ENCODE results near the gene ENAH. TPM values are rescaled to one million over a fixed set of nuclear protein-coding genes. Genes with fewer than 3 reads are reported as not detected.

The ENAH gene
- total RNA-seq, 4 donors from 2014 or later = 28.4 to 53.3 (median 32.6) TPM

DNA sequence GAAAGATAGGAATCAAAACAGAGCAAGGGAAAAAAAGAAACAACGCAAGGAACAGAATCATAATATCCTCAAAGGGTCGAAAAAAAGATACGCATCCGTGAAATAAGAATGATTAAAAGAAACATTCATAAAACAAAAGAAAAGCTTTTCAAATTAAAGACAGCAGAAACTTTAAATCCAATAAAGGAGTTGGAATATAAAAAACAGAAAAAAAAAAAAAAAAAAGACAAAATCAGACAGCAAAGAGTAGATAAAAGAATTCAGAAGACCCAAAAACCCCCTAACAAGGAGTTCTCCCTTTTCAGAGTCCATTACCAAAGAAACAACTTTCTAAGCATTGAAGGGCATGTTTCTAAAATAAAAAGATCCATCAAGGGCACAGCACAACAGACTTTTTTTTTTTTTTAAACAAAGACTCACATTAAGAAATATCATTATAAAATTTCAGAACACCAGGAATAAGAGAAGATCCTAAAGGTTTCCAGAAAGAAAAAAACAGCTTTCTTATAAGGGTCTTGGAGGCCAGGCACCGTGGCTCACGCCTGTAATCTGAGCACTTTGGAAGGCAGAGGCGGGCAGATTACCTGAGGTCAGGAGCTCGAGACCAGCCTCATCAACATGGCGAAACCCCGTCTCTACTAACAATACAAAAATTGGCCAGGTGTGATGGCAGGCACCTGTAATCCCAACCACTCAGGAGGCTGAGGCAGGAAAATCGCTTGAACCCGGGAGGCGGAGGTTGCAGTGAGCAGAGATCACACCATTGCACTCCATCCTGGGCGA lies 44.7 kb downstream of the ENAH start:
- TF ChIP-seq, protein P1, sequence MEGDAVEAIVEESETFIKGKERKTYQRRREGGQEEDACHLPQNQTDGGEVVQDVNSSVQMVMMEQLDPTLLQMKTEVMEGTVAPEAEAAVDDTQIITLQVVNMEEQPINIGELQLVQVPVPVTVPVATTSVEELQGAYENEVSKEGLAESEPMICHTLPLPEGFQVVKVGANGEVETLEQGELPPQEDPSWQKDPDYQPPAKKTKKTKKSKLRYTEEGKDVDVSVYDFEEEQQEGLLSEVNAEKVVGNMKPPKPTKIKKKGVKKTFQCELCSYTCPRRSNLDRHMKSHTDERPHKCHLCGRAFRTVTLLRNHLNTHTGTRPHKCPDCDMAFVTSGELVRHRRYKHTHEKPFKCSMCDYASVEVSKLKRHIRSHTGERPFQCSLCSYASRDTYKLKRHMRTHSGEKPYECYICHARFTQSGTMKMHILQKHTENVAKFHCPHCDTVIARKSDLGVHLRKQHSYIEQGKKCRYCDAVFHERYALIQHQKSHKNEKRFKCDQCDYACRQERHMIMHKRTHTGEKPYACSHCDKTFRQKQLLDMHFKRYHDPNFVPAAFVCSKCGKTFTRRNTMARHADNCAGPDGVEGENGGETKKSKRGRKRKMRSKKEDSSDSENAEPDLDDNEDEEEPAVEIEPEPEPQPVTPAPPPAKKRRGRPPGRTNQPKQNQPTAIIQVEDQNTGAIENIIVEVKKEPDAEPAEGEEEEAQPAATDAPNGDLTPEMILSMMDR (IDR thresholded peaks at IDR 0.05; ENCODE audit: low read depth) = no peak

DNA sequence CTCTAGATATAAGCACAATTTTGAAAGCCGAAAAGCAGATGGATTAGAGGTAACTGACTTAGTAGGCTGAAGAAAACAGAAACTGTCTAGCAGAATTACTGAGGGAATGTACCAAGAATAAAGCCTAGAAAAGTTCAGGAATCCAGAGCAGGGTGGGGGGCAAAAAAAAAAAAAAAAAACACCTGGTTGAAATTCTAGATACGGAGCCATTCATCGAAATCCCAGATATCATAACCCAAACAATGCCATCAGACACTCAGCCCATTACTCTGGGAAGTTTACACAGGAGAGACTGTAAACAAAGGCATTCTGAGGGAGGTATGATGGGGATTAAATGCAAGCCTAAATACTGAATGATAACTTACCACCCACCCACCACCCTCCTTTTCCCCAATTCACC lies 45.6 kb downstream of the ENAH start:
- TF ChIP-seq, protein P1 (IDR thresholded peaks at IDR 0.05; ENCODE audit: low read depth) = no peak

DNA sequence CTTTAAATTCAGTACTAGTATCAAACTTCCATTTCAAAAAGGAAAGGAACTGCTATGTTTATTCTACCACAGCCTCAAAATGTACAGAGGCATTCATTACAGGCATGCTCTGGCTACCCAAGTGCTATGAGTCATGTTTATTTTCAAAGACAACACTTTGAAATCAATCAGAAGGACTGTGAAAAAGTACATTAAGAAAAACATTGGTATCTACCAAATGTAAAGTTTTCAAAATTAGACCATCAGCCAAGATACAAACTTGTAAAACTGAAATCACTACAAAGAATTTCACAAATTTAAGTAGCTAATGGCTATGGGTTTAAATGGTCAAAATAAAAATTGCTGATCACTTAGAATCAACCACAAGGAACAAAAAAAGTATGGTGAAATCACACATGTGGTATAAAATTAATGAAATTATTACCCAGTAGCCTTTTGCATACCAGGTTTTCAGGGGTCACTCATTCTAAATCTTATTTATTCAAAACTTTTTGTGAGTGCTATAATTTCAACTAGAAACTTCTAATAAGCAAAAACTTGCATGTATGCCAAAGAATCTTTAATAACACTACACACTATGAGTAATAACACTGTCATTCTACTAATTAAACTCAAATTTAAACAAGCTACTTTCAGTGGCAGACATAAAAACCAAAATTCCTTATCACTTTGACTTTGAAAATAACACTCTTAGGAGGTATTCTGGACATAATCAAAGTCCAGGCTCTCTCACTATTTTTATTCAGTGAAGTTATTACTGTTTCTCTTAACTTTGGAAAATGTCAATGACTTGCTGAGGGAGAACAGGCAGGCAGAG lies 49.2 kb downstream of the ENAH start:
- TF ChIP-seq, protein P1 (IDR thresholded peaks at IDR 0.05; ENCODE audit: low read depth) = no peak

DNA sequence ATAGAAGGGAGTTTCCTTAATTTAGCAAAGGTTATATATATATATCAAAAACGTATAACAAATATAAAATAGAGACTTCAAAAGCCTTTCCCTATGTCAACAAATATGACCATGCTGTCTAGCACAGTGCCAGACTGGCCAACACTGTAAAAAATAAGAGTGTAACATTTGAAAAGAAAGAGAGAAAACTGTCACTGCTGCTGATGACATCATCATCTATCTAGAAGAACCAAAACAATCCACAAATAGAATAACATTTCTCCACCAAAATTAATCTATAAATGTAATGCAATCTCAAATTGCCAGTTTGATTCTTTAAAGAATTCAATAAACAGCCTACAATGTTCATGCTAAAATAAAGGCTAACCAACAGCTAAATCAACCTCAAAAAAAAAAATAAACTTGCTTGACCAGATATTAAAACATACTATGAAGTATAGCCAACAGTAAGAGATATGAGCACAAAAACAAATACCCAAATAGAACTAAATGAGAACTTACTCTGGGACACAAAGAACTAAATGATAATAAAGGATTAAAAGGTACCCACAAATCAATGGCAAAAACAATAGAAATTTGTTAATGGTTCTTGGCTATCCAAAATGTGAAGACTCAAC lies 50.2 kb downstream of the ENAH start:
- TF ChIP-seq, protein P1 (IDR thresholded peaks at IDR 0.05; ENCODE audit: low read depth) = no peak

DNA sequence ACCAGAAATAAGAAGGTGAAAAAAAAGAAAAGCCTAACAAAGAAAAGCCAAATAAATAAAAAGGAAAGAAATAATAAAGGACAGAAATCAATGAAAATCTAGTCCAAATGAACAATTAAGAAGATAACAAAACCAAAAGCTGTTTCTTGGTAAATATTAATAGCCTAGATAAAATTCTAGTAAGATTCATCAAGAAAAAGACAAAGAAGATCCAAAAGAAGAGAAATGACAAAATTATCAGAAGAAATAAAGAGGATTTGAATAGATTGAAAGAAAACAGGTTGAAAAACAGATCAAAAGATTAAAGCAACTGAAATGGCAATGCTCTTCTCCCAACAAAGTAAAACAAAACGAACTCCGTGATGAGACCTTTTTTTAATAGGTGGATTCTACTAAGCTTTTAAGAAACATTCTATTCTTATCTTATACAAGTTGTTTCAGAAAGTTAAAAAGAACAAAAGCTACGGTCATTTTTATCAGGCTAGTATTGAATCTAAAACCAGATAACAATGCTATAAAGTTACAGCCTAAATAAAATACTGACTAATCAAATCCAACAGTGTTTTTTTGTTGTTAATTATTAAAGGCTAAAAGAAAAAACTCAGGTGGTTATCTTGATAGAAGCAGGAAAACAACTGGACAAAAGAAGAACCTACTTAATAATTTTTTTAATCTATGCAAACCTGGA lies 50.9 kb downstream of the ENAH start:
- TF ChIP-seq, protein P1 (IDR thresholded peaks at IDR 0.05; ENCODE audit: low read depth) = no peak

DNA sequence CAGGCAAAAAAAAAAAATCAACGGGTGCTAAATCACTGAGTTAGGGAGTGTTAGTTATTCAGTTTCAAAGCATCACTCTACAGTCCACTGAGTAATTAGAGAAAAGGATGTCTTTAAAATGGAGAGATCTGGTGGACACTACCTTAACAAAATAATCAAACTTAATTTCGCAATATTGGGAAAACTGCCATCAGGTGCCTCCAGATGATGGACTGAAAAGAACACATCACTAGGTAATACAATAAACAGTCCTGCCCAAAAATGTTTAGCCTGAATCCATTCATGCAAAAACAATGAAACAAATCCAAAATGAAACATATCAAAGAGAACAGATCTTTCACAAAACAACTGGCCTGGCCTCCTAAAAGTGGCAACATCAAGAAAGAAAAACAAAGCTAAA lies 54.1 kb downstream of the ENAH start:
- TF ChIP-seq, protein P1 (IDR thresholded peaks at IDR 0.05; ENCODE audit: low read depth) = no peak

Measured in subcutaneous adipose tissue (tissue), 4 donors.